Cardiac muscle cell (in vitro differentiated cells and primary cell): ENCODE measurements around the gene TRIM52. TPM values are rescaled to one million over a fixed set of nuclear protein-coding genes. Genes with fewer than 3 reads are reported as not detected.
"Not testable (repeated sequence)": the region's sequence is repeated elsewhere in the genome, so short reads cannot be mapped to it uniquely, and the experiment has no call there.

Experiments used
- DNase-seq, 2 donors: peaks; one replicate each; pipeline versions ENCODE4 v3.0.0 to v3.0.0-alpha.2; 2010 to 2017; ENCODE audit warnings: low read depth in 1 of 2, low spot score in 1 of 2
- H3K27ac ChIP-seq: fragments of 200-600 bp; sonication (generic); 2 replicates; pipeline ENCODE4 v1.5.1; 2016
- H3K27me3 ChIP-seq: fragments of 200-600 bp; sonication (generic); 2 replicates; pipeline ENCODE4 v1.6.0; 2016; ENCODE audit warnings: control low read depth
- H3K36me3 ChIP-seq: fragments of 200-600 bp; sonication (generic); 2 replicates; pipeline ENCODE4 v1.5.1; 2016; ENCODE audit warnings: control low read depth
- H3K4me1 ChIP-seq: fragments of 200-600 bp; sonication (generic); 2 replicates; pipeline ENCODE4 v1.8.1; 2017; ENCODE audit warnings: low read depth, mild to moderate bottlenecking, mixed run types
- H3K4me3 ChIP-seq: fragments of 200-600 bp; sonication (generic); 2 replicates; pipeline ENCODE4 v1.5.1; 2016; ENCODE audit warnings: mild to moderate bottlenecking
- H3K9me3 ChIP-seq: fragments of 200-600 bp; sonication (generic); 2 replicates; pipeline ENCODE4 v1.5.1; 2017; ENCODE audit warnings: low read depth, mild to moderate bottlenecking, control low read depth
- CTCF ChIP-seq: IDR thresholded peaks from 2 replicates; pipeline ENCODE4 v1.5.1; 2012; ENCODE audit warnings: low read depth, mild to moderate bottlenecking, low read length
- polyA plus RNA-seq: library from polyadenylated mRNA; unstranded; fragments of >200 nt; fragmentation: Nextera tagmentation; extraction: Ambion mirVana; gene quantifications from 2 replicates; pipeline ENCODE4 v1.2.1, GENCODE V29; 2016
- total RNA-seq: library from RNA; depleted of rRNA; stranded (reverse); fragments of >200 nt; gene quantifications from 2 replicates; pipeline ENCODE4 v1.2.3, GENCODE V29; 2016

Gene TRIM52
- total and polyA plus RNA-seq, 2 experiments from 2014 or later: 10.5 to 12.3 TPM

GRCh38 chr5:181281984-181282316 lies 21.0 kb upstream of the TRIM52 start:
- DNase-seq: no peak
- no peaks in the 10 kb centered on the region for H3K4me1 ChIP-seq
- H3K4me3 ChIP-seq: peak overlapping the region; percentile 43

GRCh38 chr5:181281077-181281983 lies 20.4 kb upstream of the TRIM52 start:
- H3K9me3 ChIP-seq: no peaks in the 10 kb centered on the region
- peak in 1 of 2 donors; percentile 89 for DNase-seq
- H3K4me3 ChIP-seq: peak overlapping the region; percentile 43
- H3K4me1 ChIP-seq: no peaks in the 10 kb centered on the region
- TF ChIP-seq CTCF: no peak
- H3K27ac ChIP-seq: peak overlapping the region; percentile 96
- H3K27me3 ChIP-seq: no peaks in the 10 kb centered on the region
- no peaks in the 10 kb centered on the region for H3K36me3 ChIP-seq

More at GRCh38 chr5:181281984-181282316, 21.0 kb upstream of the TRIM52 start:
- Histone ChIP-seq H3K27ac (peak overlapping the region; percentile 96), H3K9me3 (no peaks in the 10 kb centered on the region), H3K36me3 (no peaks in the 10 kb centered on the region), H3K27me3 (no peaks in the 10 kb centered on the region)
- no peak for TF ChIP-seq CTCF

GRCh38 chr5:181280251-181280762 lies 19.4 kb upstream of the TRIM52 start:
- no peak for TF ChIP-seq CTCF
- H3K4me3 ChIP-seq: peak overlapping the region; percentile 43

GRCh38 chr5:181273433-181273744 lies 12.4 kb upstream of the TRIM52 start:
- H3K4me3 ChIP-seq: not testable (repeated sequence)
- DNase-seq: peak in 1 of 2 donors; percentile 65

More at GRCh38 chr5:181280251-181280762, 19.4 kb upstream of the TRIM52 start:
- no peaks in the 10 kb centered on the region for H3K9me3 ChIP-seq
- no peaks in the 10 kb centered on the region for H3K36me3 ChIP-seq
- no peak overlapping the region for H3K27ac ChIP-seq
- H3K27me3 ChIP-seq: no peaks in the 10 kb centered on the region
- no peaks in the 10 kb centered on the region for H3K4me1 ChIP-seq
- DNase-seq: no peak

GRCh38 chr5:181271081-181271480 lies 10.1 kb upstream of the TRIM52 start:
- H3K4me3 ChIP-seq: no peak overlapping the region
- H3K9me3 ChIP-seq: no peaks in the 10 kb centered on the region
- DNase-seq: no peak
- TF ChIP-seq CTCF: no peak
- H3K36me3 ChIP-seq: no peaks in the 10 kb centered on the region
- no peak overlapping the region for H3K27ac ChIP-seq
- H3K4me1 ChIP-seq: no peaks in the 10 kb centered on the region
- H3K27me3 ChIP-seq: no peaks in the 10 kb centered on the region

More at GRCh38 chr5:181273433-181273744, 12.4 kb upstream of the TRIM52 start:
- not testable (repeated sequence) for H3K9me3 ChIP-seq, H3K27me3 ChIP-seq, H3K36me3 ChIP-seq, H3K27ac ChIP-seq, H3K4me1 ChIP-seq

- H3K36me3 ChIP-seq, H3K4me1 ChIP-seq, H3K27ac ChIP-seq, H3K9me3 ChIP-seq, DNase-seq, H3K27me3 ChIP-seq, H3K4me3 ChIP-seq: not testable (repeated sequence)
Observed at GRCh38 chr5:181267907-181268306, 7.0 kb upstream of the TRIM52 start.

- not testable (repeated sequence) for H3K4me1 ChIP-seq, H3K9me3 ChIP-seq, H3K4me3 ChIP-seq, H3K27me3 ChIP-seq, H3K27ac ChIP-seq, DNase-seq, H3K36me3 ChIP-seq
Observed at GRCh38 chr5:181267291-181267904, 6.5 kb upstream of the TRIM52 start.
